GM23248 (cell line): ENCODE measurements around the gene GABBR2. TPM values are rescaled to one million over a fixed set of nuclear protein-coding genes. Genes with fewer than 3 reads are reported as not detected.

Source experiments
- DNase-seq: peaks from one replicate; pipeline ENCODE4 v3.0.0-alpha.2; 2015
- H2AFZ ChIP-seq: fragments of 200-600 bp; sonication (generic); 2 replicates; pipeline ENCODE4 v1.6.1; 2016; ENCODE audit warnings: antibody characterized with exemption
- H3F3A ChIP-seq: fragments of 200-600 bp; sonication (generic); 2 replicates; pipeline ENCODE4 v1.6.1; 2016; ENCODE audit warnings: mild to moderate bottlenecking, antibody characterized with exemption, mixed run types; ENCODE audit not compliant: insufficient read depth
- H3K27ac ChIP-seq: fragments of 200-600 bp; sonication (generic); 2 replicates; pipeline ENCODE4 v1.5.1; 2016; ENCODE audit warnings: mild to moderate bottlenecking
- H3K27me3 ChIP-seq: fragments of 200-600 bp; sonication (generic); replicated peaks from 2 replicates; pipeline ENCODE4 v1.6.1; 2016; ENCODE audit warnings: mild to moderate bottlenecking; ENCODE audit not compliant: insufficient read depth
- H3K36me3 ChIP-seq: fragments of 200-600 bp; sonication (generic); 2 replicates; pipeline ENCODE4 v1.6.1; 2016; ENCODE audit warnings: low read depth, mild to moderate bottlenecking
- H3K4me1 ChIP-seq: fragments of 200-600 bp; sonication (generic); 2 replicates; pipeline ENCODE4 v1.6.1; 2016; ENCODE audit warnings: mild to moderate bottlenecking; ENCODE audit not compliant: insufficient read depth
- H3K4me2 ChIP-seq: fragments of 200-600 bp; sonication (generic); one replicate; pipeline ENCODE4 v1.6.1; 2016; ENCODE audit warnings: mild to moderate bottlenecking; ENCODE audit not compliant: unreplicated experiment
- H3K4me3 ChIP-seq: fragments of 200-600 bp; sonication (generic); 2 replicates; pipeline ENCODE4 v1.5.1; 2016; ENCODE audit warnings: mild to moderate bottlenecking
- H3K79me2 ChIP-seq: fragments of 200-600 bp; sonication (generic); 2 replicates; pipeline ENCODE4 v1.6.1; 2016; ENCODE audit warnings: mild to moderate bottlenecking; ENCODE audit not compliant: insufficient read depth
- H3K9ac ChIP-seq: fragments of 200-600 bp; sonication (generic); 2 replicates; pipeline ENCODE4 v1.6.1; 2016; ENCODE audit warnings: mild to moderate bottlenecking
- H3K9me2 ChIP-seq: fragments of 200-600 bp; sonication (generic); 2 replicates; pipeline ENCODE4 v1.6.1; 2016; ENCODE audit warnings: mixed run types, mild to moderate bottlenecking, moderate library complexity; ENCODE audit not compliant: insufficient read depth
- H3K9me3 ChIP-seq: fragments of 200-600 bp; sonication (generic); one replicate; pipeline ENCODE4 v1.6.1; 2017; ENCODE audit warnings: low read depth
- H4K20me1 ChIP-seq: fragments of 200-600 bp; sonication (generic); 2 replicates; pipeline ENCODE4 v1.6.0; 2016; ENCODE audit not compliant: insufficient read depth
- EZH2 ChIP-seq: fragments of 200-600 bp; sonication (generic); IDR thresholded peaks from 2 replicates; pipeline ENCODE4 v1.6.1; 2018; ENCODE audit warnings: antibody characterized with exemption, mild to moderate bottlenecking; ENCODE audit not compliant: insufficient read depth, poor library complexity, severe bottlenecking
- EZH2phosphoT487 ChIP-seq: fragments of 200-600 bp; sonication (generic); IDR thresholded peaks from 2 replicates; pipeline ENCODE4 v1.6.1; 2018; ENCODE audit warnings: antibody characterized with exemption, moderate library complexity, mild to moderate bottlenecking, low read depth; ENCODE audit not compliant: insufficient read depth
- WGBS, 2 experiments: methylation state at CpG; one replicate each; pipeline ENCODE4 v1.1.6; 2015 to 2017; ENCODE audit warnings: low lambda C conversion rate in 2 of 2, low coverage in 1 of 2; ENCODE audit errors: missing lambda C conversion rate in 2 of 2; 5-methylcytosine and 5-hydroxymethylcytosine counted together
- in situ Hi-C: fragments of 300-500 bp; cut with MboI; formaldehyde crosslinking; loops from 2 replicates; pipeline ENCODE4 v1.15.0; 2020
- polyA plus RNA-seq: library from polyadenylated mRNA; unstranded; fragments of >200 nt; fragmentation: Nextera tagmentation; extraction: Ambion mirVana; gene quantifications from 2 replicates; pipeline ENCODE4 v1.2.1, GENCODE V29; 2016
- total RNA-seq: library from RNA; depleted of rRNA; stranded (reverse); fragments of >200 nt; shearing (Covaris generic); gene quantifications from 2 replicates; pipeline ENCODE4 v1.2.3, GENCODE V29; 2014

GABBR2 gene
- total and polyA plus RNA-seq, 2 experiments from 2014 or later: 7.5 to 13.4 TPM

GRCh38 chr9:98698856-98699255, 9.9 kb downstream of the GABBR2 start:
- in situ Hi-C loops: no loop called here
- Histone ChIP-seq H3K4me3 (no peak overlapping the region), H3K27ac (no peak overlapping the region), H2AFZ (no peak overlapping the region), H3K9me2 (no peaks in the 10 kb centered on the region), H3K4me1 (no peaks in the 10 kb centered on the region), H3F3A (no peaks in the 10 kb centered on the region), H3K9ac (no peak overlapping the region), H4K20me1 (no peaks in the 10 kb centered on the region), H3K27me3 (no peaks in the 10 kb centered on the region), H3K4me2 (no peak overlapping the region), H3K36me3 (no peaks in the 10 kb centered on the region), H3K79me2 (peaks cover 66% of the 10 kb centered on the region), H3K9me3 (no peaks in the 10 kb centered on the region)
- WGBS, 2 experiments: 82 to 86% methylated on average over 6 of the region's 6 CpGs
- TF ChIP-seq EZH2: no peak
- TF ChIP-seq EZH2phosphoT487: no peak
- DNase-seq: no peak

- TF ChIP-seq EZH2 (no peak), EZH2phosphoT487 (no peak)
- Histone ChIP-seq H3K4me1 (no peaks in the 10 kb centered on the region), H3K4me3 (no peak overlapping the region), H3K79me2 (peaks cover 44% of the 10 kb centered on the region), H3K27me3 (no peaks in the 10 kb centered on the region), H3K9me3 (no peaks in the 10 kb centered on the region), H3K27ac (no peak overlapping the region), H3K36me3 (no peaks in the 10 kb centered on the region), H3K9me2 (no peaks in the 10 kb centered on the region), H3K4me2 (no peak overlapping the region), H3K9ac (no peak overlapping the region), H4K20me1 (no peaks in the 10 kb centered on the region), H3F3A (no peaks in the 10 kb centered on the region), H2AFZ (no peak overlapping the region)
- 67 to 71% methylated on average over 2 of the region's 2 CpGs for WGBS, 2 experiments
- in situ Hi-C loops: no loop called here
- no peak for DNase-seq
Observed at GRCh38 chr9:98694943-98695342, 13.8 kb downstream of the GABBR2 start.

- WGBS, 2 experiments: 56 to 66% methylated on average over 7 of the region's 7 CpGs
Observed at GRCh38 chr9:98692392-98692791, 16.3 kb downstream of the GABBR2 start.

GRCh38 chr9:98691890-98692289, 16.8 kb downstream of the GABBR2 start:
- H4K20me1 ChIP-seq: no peaks in the 10 kb centered on the region
- WGBS, 2 experiments: 68 to 76% methylated on average over 3 of the region's 3 CpGs
- H2AFZ ChIP-seq: no peak overlapping the region
- H3K27ac ChIP-seq: no peak overlapping the region
- no peaks in the 10 kb centered on the region for H3K27me3 ChIP-seq
- peaks cover 60% of the 10 kb centered on the region for H3K79me2 ChIP-seq
- H3K36me3 ChIP-seq: no peaks in the 10 kb centered on the region
- H3F3A ChIP-seq: 0 out of 2 replicates have a peak, but pooled peaks cover 6% of the 10 kb centered on the region
- H3K4me2 ChIP-seq: no peak overlapping the region
- in situ Hi-C loops: no loop called here
- no peak for DNase-seq
- TF ChIP-seq EZH2: no peak
- no peak for TF ChIP-seq EZH2phosphoT487
- no peak overlapping the region for H3K4me3 ChIP-seq
- no peaks in the 10 kb centered on the region for H3K9me2 ChIP-seq
- peaks cover 11% of the 10 kb centered on the region for H3K4me1 ChIP-seq
- H3K9ac ChIP-seq: no peak overlapping the region
- no peaks in the 10 kb centered on the region for H3K9me3 ChIP-seq

More at GRCh38 chr9:98692392-98692791, 16.3 kb downstream of the GABBR2 start:
- peaks cover 56% of the 10 kb centered on the region for H3K79me2 ChIP-seq
- no peak overlapping the region for H2AFZ ChIP-seq
- H3K9me2 ChIP-seq: no peaks in the 10 kb centered on the region
- no peak overlapping the region for H3K4me2 ChIP-seq
- H4K20me1 ChIP-seq: no peaks in the 10 kb centered on the region
- H3F3A ChIP-seq: 0 out of 2 replicates have a peak, but pooled peaks cover 6% of the 10 kb centered on the region
- H3K27me3 ChIP-seq: no peaks in the 10 kb centered on the region
- peaks cover 8% of the 10 kb centered on the region for H3K4me1 ChIP-seq
- DNase-seq: no peak
- in situ Hi-C loops: no loop called here
- H3K9ac ChIP-seq: no peak overlapping the region
- no peak overlapping the region for H3K27ac ChIP-seq
- TF ChIP-seq EZH2: no peak
- TF ChIP-seq EZH2phosphoT487: no peak
- no peak overlapping the region for H3K4me3 ChIP-seq
- H3K36me3 ChIP-seq: no peaks in the 10 kb centered on the region
- no peaks in the 10 kb centered on the region for H3K9me3 ChIP-seq

GRCh38 chr9:98690686-98691085, 18.0 kb downstream of the GABBR2 start:
- Histone ChIP-seq H3K36me3 (no peaks in the 10 kb centered on the region), H3K27me3 (no peaks in the 10 kb centered on the region), H3K9me2 (no peaks in the 10 kb centered on the region), H3K79me2 (peaks cover 55% of the 10 kb centered on the region), H4K20me1 (no peaks in the 10 kb centered on the region), H3K9ac (no peak overlapping the region), H3K27ac (no peak overlapping the region), H3F3A (0 out of 2 replicates have a peak, but pooled peaks cover 6% of the 10 kb centered on the region), H3K4me2 (no peak overlapping the region), H2AFZ (no peak overlapping the region), H3K4me1 (peaks cover 11% of the 10 kb centered on the region), H3K9me3 (no peaks in the 10 kb centered on the region), H3K4me3 (no peak overlapping the region)
- in situ Hi-C loops: no loop called here
- no peak for DNase-seq
- TF ChIP-seq EZH2: no peak
- TF ChIP-seq EZH2phosphoT487: no peak
- WGBS, 2 experiments: 31 to 57% methylated on average over 1 of the region's 1 CpG
